HG02852 (cell line): ENCODE measurements around the gene PCDH9.

Experiments used
- ATAC-seq: cut with Tn5 transposase; IDR thresholded peaks from one replicate; pipeline ENCODE4 v1.9.1; 2021; ENCODE audit warnings: mild to moderate bottlenecking, moderate library complexity; ENCODE audit not compliant: unreplicated experiment

The PCDH9 gene

DNA sequence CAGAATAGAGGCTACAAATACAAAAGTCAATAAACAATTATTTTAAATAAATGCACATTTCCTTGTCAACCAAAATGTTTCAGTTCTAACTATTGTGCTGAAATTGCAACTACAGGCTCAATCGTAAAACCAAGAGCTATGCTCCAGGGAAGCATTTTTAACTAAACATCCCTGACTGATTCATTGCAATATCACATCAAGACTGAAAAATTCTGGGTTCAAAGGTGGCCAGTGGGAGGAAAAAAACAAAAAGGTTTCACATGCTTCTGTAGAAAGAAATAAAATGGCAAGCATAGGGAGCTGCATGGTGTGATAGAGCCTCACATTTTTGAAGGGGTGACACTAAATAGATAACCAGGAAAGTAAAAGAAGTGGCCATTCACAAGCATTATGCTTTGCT lies 862.8 kb downstream of the PCDH9 start:
- ATAC-seq = no peak

DNA sequence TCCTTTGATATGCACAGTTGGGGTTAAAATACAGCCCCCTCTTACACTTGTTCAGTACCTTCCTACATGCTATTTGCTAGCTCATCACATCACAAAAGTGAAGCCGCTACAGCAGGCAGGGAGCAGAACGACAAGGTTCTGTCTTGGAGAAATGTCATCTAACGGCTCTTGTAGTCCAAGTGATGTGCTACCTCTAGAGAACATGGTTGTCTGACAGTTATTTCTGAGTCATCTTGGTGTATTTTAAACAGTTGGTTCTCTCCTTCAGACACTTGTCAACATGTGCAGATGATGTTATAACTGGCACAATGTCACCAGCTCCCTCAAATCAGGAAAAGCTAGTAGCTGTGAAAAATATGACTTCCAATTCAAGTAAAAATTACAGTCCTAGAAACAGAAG lies 865.0 kb downstream of the PCDH9 start:
- ATAC-seq = no peak

DNA sequence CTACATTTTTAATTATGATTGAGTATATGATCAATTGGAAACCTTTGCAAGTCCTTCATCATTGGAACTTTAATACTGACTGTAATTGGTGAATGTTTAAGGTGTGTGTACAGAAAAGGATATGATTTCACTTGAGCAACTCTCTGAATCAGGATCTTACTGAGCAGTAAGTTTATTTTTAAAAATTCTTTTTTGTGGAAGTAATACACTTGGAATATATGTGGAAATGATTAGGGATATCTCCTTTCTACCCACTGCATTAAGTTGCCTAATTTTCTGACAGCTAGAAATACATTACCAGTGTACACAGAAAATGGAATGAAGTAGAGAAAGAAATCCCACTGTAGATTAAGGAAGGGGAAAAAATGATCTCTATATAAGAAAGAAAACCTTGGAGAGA lies 865.8 kb downstream of the PCDH9 start:
- no peak for ATAC-seq

DNA sequence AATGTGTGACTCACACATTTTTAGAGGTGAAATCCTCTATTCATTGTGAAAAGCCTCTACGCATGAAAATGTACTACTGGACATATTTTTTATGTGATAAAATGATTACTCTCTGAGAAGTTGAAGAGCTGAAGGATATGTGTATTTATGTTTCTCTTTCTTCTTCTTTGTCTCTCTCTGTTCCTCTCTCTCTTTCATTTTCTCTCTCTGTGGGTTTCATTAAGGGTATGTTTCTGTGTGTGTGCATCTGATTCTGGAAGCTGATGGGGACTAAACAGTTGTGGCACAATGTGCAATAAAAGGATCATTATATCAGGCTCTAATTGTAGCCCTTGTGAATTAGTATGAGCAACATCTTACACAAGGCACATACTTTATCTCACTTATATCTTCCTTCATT lies 867.7 kb downstream of the PCDH9 start:
- ATAC-seq = no peak

DNA sequence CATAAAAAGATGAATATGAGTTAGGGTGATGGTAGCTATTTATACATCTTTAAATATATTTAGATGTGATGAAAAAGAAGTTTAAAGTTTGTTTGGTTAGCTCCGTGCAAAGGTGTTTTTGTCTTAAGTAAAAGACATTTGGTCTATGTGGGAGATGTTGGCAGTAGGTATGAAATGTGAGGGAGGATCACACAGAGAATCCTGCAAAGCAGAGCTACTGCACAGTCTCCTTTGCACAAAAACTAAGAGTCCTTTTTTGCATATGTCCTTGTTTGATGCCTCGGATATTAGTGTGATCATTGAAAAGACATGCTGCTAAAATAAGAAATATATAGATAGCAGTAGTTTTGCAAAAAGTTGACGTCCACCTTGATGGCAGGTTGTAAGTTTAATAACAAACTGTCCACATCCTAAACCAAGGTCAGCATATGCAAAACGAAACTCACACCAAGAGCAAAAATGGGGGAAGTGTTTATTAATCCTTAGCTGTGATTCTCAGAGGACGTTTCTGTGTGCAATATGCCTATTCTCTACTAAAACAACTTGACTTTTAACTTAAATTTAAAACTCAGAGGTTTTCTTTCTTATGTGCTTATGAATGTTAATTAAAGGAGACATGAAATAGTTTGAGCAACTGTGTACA lies 870.1 kb downstream of the PCDH9 start:
- ATAC-seq = no peak

DNA sequence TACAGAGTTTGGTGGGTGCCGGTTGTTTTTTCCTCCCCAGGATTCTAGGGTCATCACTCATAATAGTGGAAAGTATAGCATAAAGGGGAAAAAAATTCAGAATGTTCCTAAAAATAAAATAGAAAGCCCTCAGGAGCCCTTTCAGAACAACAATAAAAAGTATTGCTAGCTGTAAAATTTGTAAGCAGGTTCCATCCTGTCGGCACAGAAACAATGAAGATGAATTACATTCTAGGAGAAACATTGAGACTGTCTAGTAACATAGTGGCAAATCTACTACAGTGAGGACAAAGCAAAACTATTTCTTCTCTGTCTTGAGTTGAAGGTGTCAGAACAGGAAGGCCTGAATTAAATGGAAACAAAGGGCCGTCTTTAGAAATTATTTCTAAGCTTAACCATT lies 870.7 kb downstream of the PCDH9 start:
- ATAC-seq = no peak

DNA sequence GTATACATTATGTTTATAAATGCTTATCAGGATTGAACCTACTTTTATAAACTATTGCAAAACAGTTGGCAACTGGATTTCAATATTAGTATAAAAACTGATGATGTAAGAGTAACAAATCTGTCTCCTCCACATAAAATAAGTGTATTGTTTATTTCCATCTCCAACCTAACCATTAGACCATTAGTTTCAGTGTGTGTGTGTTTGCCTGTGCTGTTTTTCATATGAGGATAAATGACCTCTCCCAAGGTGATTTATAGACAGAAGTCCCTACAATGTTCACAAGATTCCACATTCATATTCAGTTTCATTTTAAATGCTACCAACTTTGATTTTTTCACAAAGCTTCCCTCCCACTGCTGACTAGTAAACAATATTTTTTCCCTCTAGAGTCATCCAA lies 871.6 kb downstream of the PCDH9 start:
- no peak for ATAC-seq

DNA sequence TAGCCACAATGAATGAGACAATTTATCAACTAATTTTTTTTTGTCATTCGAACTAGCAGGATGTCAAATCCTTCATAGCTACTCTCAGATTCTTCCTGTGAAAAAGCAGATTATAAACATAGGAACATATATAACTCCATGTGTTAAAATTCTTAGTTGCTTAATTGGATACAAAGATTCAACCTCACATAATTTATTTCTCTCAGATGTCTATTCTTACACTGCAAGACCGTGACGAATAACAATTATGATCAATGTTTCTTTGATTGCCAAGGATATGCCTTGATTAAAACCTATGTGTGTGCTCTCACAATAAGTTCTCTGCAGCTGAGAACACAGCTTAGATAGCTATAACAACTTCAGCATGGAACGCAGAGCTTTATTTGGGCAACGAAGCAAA lies 872.7 kb downstream of the PCDH9 start:
- ATAC-seq = no peak

DNA sequence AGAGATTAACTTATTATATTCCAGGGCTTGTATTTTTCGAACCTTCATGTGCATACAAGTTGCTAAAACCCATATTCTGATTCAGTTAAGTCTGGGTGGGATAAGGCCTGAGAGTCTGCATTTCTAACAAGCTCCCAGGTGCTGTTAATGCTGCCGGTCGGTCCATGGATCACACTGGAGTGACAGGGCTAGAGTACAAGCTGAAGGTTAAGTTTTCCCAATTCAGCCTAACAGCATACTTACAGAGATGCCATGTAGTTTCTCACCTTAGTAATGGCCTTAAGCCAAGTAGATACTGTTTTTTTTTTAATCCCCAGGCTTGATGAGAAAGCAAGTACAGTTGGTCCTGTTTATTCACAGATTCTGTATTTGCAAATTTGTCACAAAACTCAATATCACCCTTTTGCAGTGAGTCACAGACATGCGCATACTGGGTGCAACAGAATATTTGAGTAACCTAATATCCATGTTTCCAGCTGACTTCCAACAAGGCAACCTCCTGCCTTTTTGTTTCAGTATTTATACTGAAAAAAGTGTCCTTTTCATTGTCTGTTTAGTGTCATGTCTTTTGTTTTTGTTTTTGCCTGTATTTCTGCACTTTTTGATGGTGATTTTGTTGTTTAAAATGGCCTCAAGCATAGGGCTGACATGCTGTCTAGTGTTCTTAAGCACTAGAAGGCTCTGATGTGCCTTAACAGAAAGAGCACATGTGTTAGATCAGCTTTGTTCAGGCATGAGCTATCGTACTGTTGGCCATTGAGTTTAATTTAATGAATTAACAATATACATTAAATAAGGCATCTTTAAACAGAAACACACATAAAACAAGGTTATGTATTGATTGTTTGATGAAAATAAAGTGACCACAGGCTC lies 875.0 kb downstream of the PCDH9 start:
- no peak for ATAC-seq

DNA sequence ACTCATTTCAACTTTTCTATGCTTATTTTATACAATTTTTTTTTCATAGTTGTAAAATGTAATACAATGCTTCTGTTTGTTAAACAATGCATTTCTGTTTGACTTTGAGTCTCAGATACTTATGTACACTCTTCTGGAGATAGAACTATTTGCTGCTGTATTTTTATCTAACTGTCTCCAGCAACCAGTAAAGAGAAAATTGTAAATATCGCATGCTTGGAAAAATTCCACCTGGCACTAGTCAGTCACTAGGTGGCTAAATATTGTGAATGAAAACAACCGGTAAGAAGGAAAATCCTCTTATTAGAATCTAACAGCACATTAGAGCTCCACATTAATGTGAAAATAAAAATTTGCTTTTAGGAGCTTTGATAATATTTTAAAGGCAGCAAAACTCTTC lies 876.5 kb downstream of the PCDH9 start:
- ATAC-seq = no peak

DNA sequence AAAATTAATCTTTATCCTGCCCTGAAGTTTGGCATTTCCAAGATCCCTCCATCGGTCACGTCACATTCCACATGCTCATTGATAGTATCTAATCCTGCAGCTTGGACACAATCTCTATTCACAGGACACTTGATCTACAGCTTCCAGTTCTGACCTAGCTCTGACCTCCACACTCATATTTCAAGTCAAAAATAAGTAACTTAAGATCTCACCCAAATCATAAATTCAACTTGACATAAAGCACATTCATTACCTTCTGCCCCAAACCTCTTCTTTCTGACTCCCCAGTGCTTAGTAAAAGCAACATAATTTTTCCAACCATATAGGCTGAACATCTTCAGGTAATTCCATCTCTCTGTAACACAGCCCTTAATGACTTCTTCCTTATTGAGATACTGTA lies 880.2 kb downstream of the PCDH9 start:
- ATAC-seq = no peak

DNA sequence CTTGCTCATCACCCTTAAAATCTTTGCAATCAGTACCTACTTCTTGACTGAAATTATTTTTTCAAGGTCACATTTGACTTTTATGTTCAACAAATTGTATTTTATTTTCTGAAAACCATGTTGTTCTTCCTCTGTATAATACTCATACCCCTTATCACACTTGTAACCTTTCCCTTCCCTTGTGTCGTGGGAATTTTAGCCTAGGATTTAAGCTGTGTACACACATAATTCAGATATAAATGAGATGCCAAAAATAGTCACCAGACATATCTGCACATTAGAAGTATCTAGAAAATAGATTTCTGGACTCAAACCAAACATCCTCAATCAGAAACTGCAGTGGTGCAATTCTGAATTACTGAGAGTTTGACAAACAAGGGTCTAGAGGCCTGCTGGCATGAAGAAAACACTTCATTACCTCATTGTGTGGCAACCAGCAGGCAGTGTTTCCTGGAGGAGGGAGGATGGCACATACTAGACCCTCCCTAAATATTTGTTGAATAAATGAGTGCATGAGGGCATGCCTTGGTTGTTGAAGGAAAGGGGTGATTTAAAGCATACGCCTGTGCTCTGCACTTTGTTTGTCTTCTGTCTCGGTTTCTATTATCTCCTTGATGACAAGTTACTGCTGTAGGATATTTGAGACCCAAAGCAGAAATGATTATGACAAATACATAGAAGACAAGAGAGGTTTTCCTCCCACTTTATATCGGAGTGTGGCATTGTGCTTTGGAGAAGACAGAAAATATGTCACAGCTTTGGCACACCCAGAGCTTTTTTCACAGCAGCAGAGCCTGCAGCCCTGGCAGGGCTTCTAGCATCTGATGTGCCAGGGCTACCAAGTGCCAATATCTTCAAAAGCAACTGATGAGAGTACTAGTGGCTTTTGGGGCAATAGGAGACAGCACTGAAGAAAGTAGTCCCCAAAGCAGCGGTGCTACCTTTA lies 881.1 kb downstream of the PCDH9 start:
- no peak for ATAC-seq

DNA sequence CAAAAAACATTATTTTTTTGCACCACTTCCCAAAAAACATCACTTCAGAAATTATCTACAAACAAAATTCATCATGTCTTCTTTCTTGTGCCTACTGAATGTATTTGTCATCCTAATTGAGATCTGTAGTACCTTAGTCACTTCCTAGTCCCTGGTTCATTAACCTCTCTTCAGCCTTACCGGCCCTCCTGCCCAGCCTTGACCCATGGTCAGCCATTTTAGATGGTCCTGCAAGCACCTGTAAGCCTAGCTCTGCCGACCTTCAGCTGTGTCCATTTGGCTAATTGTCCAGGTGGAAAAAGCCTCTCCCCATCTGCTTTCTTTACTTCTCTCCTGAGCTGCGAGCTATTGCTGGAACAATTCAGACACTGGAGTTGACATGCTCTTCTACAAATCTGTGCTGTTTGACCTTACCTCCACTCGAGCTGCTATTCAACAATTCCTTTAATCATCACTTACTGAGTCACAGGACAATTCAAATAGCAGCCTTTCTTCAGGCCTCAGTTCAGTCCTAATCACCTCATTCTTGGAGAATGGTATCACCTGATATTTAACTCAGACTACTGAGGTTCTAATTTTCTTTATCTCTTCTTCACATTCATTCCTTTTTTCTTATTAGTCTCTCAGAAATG lies 882.5 kb downstream of the PCDH9 start:
- no peak for ATAC-seq

DNA sequence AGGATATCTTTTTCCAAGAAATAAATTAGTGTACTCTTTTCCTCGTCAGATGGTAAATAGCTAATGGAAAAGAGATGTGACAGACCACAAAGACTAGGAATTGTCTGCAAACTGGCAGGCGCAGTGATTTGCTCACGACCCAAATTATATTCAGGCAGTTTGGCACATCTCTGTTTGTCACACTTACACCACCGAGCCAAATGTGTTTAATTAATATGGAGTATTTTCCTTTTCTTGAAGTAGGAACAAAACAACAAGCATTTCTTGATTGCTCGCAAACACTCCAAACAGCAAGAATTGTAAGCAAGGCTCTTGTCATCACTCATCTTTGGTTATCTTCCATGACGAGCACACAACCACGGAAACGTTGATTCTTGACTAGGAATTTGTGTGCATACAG lies 884.2 kb downstream of the PCDH9 start:
- no peak for ATAC-seq

DNA sequence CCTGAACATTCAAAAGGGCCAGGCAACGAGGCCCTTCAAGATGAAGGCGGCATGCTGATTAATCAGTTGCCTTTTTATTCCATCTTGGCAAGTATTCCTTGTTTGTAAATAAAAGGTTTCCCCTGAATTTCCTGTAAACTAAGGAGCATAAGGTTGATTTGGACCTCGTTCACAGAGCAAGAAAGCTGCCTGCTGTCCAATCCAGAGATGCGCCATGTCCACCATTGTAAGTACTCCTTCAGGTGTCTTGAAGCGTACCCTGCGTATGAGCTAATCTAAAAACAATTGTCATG lies 884.7 kb downstream of the PCDH9 start:
- ATAC-seq = no peak

DNA sequence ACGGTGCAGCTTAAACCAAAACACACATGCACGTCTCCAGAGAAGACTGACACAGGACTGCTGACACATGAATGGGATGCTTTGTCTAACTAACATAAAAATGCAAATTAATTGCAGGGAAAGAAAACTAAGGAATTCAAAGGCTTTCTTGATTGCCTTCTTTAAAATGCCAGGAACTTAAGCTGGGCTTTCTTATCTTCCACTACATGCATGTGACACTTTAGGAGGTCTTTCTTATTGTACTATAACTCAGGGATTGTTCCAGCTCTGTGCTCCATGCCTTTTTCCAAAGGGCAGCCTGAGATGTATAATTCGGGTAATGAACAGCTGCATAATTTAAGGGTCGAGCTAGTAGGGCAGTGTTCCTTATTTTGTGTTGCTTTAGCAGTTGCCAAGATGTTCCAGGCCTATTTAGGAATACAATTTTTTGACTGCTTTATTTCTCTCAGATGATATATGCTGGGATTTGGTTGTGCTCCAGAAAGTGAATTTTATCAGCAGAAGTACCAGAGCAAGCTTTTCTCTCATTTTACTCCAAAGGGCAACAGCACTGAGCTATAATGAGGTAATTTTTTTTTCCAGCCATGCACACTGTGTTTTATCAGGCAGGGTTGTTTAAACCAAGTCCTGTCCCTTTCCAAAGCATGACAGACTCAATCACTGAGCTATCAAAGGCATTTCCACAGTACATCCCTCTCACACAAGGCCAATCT lies 885.2 kb downstream of the PCDH9 start:
- ATAC-seq = no peak

DNA sequence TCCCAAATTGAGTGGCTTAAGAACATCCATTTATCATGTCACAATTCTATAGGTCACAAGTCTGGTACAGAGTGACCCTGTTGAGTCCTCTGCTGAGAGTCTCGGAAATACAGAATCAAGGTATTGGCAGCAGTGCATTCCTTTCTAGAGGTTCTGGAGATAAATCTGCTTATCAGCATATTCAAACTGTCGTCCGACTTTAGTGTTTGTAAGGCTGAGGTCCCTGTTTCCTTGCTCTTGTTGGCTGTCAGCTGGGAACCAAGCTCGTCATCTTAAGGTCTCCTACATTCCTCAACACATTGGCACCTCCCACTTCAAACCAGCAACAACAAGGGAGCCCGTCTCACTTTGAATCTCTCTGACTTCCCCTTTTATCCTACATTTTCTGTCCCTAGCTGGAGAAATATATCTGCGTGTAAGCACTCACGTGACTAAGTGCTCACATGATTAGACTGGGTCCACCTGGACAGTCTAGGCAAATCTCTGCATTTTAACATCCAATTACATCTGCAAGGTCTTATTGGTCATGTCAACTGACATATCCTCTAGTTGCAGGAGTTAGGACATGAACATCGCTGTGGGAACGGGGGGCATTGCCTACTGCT lies 886.8 kb downstream of the PCDH9 start:
- ATAC-seq = no peak

DNA sequence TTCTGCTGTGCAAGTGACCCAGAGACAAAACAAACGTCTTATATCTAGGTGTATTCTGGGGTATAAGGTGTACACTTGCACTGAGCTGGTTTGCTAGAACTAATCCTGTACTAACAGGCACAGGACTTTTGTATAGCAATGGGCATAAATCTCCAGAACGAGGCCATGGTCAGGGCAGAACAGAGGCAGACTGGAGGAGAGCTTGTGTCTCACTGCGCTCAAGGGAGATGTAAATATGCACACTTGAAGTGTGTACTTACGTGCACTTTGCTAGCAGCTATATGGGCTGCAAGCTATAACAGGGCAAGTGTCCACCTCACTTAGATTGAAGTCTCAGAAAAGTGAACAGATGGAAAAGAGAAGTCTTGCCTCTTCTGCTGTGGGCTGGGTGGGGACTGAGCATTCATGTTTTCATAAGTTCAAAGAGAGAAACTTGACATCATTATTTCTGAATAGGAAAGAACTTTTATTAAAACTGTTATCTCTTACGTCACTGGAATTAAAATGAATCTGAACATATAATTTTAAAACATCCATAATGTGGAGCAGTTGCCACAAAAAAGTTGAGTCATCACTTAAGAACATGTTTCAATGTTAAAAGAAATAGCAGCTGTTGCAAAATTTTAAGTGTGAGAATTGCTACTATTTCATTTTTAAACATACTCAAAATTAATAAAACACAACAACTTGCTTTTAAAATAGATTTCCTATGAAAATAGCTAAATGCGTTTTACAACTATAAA lies 888.3 kb downstream of the PCDH9 start:
- ATAC-seq = no peak

DNA sequence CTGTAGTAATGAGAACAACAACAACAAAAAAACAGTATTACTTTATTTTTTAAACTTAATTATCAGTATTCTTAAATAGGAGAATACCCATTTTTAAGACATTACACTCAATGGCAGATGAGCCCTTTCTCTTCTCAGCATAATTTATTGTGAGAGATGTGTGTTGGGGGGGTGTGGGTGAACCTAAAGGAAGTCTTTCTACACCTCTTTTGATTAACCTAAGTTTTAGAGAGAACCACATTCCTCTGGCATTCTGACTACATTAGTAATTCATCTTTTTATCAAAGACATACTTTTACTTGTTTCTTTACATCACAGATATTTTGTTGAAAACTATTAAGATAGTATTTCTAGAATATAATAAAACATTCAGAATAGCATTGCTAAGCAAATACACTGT lies 890.9 kb downstream of the PCDH9 start:
- ATAC-seq = no peak

DNA sequence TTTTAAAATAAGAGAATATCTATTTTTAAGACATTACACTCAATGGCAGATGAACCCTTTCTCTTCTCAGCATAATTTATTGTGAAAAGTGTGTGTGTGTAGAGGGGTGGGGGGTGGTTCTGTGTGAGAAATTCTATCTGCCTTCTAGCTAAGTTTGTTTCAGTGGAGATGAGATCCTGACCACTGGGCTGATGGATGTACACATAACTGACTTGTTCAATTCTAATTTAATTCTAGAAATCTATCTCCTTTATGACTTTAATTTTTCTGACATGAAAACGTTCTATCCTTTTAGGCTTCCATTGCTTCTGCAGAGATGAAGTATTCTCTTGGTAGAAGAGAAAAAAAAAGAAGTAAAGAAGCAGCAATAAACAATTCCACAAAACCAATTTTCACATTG lies 891.6 kb downstream of the PCDH9 start:
- no peak for ATAC-seq
